ENCODE measurements around the gene KIAA1143.

- TF ChIP-seq POLR2A (IDR thresholded peaks at IDR 0.05; ENCODE audit: low read length) (no peak), GATA1 (IDR thresholded peaks at IDR 0.05; ENCODE audit: low read depth, low read length) (no peak)
Observed at GRCh38 chr3:44762690-44763089, 1.3 kb upstream of the KIAA1143 start.
